Stimulated activated CD8-positive, alpha-beta memory T cell treated with anti-CD3 and anti-CD28 coated beads, Interleukin-15, amount 100 ng/mL, for 4 hours (primary cell): Measurements from ENCODE around the gene SECTM1.
A peak's percentile ranks its signal among the peaks of the same experiment; 100 is the strongest.

Source experiments
- DNase-seq, 2 donors: peaks; one replicate each; pipeline ENCODE4 v3.0.0-alpha.2; 2020; ENCODE audit warnings: low read depth in 2 of 2

The SECTM1 gene

DNA sequence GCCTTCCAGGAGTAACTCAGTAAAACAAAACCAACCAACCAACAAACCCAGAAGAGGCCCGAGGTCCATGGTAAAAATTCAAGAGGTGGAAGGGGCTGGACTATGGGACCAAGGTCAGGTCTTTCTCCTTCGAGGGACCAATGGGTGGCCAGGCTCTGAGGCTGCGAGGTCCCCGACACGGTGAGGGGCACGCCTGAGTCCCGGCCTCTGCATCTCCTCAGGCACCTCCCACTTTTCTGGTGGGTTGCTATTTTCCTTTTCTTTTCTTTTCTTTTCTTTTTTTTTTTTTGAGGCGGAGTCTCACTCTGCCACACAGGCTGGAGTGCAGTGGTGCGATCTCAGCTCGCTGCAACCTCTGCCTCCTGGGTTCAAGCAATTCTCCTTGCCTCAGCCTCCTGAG is 34.1 kb downstream of the SECTM1 start:
- no peak for DNase-seq

DNA sequence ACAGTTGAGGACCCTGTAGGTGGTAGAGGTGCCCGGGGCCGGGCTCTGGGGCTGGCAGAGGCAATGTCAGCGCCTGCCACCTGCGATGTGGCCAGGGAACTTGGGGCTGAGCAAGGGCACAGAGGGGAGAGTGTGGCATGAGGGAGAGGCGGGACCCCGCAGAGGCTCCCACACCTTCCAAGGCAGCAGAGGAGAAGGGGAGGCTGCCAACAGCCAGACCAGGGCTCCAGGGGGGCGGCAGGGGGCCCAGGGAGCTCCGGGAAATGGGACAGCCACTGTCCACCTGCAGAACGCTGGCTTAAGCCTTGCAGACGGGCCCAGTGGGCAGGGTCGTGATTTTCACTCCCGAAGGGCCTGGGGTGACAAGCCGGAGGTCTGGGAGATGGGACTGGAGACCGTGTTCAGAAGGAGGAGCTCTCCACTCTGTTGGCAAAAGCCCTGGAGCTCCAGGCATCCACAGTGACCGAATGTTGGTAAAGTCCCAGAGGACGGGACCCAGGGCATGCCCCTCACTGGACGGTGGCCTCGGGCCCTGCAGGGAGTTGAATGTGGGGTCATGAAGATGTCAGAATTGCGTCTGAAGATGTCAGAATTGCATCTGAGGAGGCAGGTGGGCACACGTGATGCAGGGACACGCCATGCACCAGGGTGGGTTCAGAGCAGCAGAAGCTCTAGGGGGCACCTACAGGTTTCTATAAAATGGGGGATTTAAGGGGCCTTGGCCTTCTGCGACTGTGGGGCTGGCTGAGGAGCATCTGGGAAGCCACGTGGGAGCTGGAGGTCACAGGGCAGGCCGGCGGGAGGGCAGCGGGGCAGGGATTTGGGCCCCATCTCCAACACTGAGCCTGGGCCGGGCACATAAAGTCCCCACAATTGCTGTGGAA is 34.8 kb downstream of the SECTM1 start:
- no peak for DNase-seq

GRCh38 chr17:82297714-82298537 is 35.6 kb downstream of the SECTM1 start:
- DNase-seq: peak; percentile 83 to 95

GRCh38 chr17:82297280-82297713 is 36.3 kb downstream of the SECTM1 start:
- peak; percentile 73 to 76 for DNase-seq

DNA sequence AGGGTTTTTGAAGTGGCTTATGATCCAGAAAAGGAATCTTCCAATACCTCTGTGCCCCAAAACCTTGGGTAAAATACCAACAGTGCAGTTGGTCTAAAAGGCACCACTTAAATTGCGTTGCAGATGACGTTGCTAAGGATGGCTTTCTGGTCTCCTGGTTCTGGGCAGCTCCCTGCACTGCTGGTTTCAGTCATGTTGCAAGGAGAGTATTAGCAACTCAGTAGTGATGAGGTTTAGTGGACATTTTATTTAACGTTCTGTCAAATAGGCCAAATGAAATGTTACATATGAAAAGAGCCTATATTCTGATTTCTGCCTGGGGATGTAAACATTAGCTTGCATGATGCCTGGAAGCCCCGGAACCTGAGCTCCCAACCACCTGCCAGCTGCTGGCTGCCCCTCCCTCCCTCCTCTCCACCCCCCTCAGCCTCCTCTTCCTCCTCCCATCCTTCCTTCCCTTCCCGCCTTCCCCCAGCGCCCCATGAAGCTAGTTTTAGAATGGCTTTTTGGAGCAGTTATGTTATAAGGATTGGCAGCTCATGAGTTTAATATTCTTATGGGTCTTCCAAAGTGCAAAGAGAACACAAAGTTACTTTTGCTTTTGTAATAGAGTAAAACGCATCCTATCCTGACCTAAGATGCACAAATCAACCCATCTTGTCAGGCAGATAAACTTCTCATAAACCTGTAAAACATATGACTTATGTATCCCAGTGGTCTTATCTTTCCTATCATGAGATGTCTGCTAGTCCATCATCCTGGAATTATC is 36.9 kb downstream of the SECTM1 start:
- DNase-seq: no peak

DNA sequence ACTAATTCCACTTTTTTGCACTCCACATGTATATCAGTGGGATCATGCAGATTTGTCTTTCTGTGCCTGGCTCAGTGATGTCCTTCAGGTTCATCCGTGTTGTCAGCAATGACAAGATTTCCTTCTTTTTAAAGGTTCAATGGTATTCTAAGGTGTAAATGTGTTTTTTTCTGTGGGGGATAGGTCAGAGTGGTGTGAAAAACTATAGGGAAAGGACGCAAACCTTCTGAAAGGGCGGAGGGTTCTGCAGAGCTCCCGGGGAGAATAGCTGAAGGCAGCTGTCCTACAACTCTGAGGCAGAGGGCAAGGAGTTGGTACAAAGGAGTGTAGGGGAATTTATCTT is 38.1 kb downstream of the SECTM1 start:
- DNase-seq: no peak

GRCh38 chr17:82294064-82294773 is 39.3 kb downstream of the SECTM1 start:
- no peak for DNase-seq

DNA sequence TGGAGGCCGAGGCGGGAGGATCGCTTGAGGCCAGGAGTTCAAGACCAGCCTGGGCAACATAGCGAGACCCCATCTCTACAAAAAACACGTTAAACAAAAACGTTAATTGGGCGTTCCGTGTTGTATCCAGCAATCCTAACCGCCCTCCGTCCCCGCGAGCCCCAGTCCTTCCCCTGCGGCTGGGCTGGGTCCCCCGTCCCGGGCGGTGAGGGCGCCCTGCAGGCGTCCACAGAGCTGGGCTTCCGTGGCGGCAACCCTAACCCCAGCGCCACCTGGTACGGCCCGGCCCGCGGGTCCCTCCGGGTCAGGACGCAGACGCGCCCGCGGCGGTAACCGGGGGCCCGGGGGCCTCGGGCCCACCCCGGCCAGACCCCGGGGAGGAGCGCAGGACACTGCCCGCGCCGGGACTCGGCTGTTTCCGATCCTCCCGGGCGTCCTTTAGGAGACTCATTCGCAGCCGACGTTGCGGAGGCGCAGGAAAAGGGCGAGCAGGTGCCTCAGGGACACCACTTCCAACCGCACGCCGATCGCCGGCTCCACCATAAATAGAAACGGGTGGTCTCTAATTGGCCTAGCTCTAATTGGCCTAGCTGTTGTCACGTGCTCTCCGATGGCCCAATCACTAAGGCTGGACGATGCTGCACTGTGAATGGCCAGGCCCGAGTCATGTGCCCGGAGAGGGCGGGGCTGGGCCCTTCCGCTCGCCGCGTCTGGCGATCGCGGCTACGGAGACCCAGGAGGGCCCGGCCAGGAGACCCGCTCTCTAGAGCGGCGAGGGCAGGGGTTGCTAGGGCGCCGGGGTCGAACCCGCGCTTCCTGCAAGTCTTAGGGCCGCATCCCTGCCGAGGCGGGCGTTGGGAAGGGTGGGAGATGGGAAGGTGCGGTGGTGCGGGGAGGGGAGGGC is 41.1 kb downstream of the SECTM1 start:
- DNase-seq: peak; percentile 79 to 91

DNA sequence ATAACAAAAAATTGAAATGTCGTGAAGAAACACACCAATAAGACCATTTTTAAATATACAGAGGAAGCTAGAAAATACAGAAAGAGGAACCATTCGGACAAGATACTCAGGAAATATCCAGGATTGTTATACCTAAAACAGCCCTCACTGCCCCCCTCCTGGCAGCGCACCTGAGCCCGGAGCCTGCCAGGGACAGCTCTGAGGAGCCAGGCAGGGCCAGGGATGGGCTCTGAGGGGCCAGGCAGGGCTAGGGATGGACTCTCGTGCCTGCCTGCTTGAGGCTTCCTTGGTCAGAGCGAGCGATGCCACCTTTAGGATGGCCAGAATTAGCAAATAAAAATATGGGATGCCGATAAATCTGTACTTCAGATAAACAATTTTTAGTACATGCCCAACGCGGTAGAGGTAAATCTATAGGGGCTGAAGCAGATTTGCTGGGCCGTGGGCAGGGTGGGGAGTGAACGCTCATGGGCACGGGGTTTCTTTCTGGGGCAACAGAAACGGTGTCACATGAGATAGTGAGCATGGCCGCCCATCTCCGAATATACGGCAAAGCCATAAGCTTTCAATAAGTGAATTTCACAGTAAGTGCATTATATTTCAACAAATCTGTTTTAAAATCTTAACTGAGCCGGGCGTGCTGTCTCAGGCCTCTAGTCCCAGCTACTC is 41.9 kb downstream of the SECTM1 start:
- DNase-seq: no peak

- DNase-seq: no peak
These were observed 45.4 kb downstream of the SECTM1 start for GRCh38 chr17:82287868-82288801.

DNA sequence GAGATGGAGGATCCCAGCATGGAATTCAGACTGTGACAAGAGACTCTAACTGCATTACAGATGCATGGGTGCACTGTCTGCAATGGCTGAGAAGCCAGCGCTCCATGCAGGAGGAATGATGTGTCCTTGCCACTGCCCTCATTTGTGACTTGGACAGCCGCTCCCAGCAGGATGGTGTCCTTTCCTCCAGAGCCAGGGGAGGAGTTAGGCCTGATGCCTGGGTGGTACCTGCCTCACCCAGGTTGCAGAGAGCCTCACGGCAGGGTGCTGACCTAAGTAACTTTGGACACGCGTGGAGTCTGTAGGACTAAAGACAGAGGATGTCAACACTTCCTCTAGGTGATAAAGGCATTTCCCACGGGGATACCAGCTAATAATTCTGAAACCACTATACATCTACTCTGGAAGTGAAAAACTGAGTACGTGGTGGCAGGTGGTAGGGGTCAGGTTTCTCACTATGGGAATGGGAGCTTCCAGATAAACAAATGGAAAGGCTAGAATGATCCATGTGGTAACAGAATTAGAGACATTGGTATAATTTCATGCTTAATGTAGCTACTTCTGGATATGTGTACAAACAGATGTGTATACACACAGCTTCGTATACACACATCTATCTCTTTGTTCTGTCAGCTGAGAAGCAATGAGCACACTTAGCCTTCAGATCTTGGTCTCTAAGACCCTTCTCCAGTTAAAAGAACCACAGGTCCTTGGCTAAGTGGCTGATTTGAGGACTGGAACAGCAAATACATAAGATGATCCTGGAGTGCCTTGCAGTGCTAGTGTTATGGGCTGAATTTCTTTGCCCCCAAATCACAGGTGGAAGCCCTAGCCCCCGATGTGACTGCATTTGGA is 46.3 kb downstream of the SECTM1 start:
- no peak for DNase-seq

GRCh38 chr17:82285141-82285540 is 48.4 kb downstream of the SECTM1 start:
- no peak for DNase-seq

GRCh38 chr17:82283208-82283749 is 50.3 kb downstream of the SECTM1 start:
- DNase-seq: no peak

DNA sequence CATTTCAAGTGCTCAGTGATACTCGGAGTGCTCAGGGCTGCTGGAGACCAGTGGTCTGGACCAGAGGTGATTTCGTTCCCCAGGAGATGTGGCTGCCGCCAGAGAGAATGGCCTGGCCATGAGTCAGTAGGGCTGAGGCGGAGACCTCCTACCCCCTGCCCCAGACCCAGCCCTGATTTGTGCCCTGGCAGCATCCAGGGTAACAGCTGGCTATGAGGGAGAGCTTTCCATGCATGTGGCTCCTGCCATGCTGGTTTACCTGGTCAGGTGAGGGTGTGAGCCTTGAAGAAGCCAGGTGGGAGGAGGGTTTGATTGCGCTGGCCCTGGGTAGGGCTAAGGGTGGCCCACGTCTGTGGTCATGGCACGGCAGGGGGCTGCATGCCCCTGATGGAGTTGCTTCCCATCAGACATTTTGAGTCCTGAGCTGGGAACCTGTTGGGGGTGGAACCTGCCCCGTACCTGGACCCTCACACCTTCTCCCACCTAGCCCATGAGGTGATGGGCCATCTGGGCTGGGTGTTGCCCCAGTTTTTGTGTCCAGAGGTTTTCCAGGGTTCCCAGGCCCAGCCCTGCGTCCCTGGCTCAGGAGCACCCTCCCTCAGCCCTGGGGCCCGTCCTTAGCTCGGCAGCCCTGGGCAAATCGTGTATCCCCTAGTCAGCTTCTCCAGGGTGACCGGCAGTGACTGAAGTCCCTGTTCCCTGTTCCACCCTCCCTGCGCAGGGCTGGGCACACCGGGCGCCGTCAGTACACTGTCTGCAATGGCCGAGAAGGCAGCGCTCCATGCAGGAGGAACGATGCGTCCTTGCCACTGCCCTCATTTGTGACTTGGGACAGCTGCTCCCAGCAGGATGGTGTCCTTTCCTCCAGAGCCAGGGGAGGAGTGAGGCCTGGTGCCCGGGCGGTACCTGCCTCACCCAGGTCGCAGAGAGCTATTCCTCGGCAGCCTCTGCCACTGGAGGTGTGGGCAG is 51.0 kb downstream of the SECTM1 start:
- DNase-seq: no peak

DNA sequence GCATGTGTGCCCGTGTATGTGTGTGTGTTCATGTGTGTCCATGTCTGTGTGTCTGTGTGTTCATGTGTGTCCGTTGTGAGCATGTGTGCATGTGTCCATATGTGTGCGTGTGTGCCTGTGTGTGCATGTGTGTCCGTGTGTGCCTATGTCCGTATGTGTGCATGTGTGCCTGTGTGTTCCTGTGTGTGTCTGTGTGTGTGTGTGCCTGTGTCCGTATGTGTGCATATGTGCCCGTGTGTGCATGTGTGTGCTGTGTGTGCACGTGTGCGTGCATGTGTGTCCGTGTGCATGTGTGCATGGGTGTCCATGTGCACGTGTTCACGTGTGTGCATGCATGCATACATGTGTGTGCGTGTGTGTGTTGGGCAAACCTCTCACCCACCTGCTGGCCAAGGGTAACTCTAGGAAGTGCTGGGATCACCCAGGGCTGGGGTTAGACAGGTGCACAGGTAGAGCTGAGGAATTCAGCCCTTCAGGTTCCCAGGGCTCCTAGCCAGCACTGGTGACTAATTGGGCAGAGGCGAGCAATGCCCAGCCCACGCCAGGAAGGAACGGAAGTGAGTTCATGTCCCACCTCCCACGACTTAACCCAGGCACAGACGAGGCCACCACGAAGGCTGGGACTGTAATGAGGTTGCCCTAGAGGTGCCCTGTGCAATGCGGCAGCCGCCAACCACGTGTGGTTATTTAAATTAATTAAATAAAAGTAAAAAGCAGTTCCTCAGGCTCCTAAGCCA is 51.9 kb downstream of the SECTM1 start:
- DNase-seq: no peak

DNA sequence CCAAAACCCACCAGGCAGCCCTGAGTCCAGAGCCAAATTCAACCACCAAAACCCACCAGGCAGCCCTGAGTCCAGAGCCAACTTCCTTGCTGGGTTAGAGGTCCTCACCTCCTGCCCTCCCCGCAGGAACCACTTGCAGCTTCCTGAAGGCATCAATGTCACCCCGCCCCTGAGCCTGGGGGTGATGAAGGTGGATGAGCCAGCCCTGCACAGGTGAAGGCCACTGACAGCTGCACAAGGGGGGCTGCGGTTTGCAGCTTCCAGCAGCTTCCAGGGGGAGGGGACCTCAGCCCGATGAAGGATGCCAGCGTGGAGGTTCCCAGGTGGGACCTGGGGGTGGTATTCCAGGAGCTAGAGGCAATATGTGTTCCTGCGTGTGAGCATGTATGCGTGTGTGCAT is 52.5 kb downstream of the SECTM1 start:
- DNase-seq: no peak
